HL-60 (cell line): ENCODE measurements around the gene TRERF1.

Experiments used
- CTCF ChIP-seq: IDR thresholded peaks from one replicate; pipeline ENCODE4 v1.5.1; 2011; ENCODE audit warnings: low read length, control low read depth, inconsistent platforms; ENCODE audit not compliant: insufficient read depth
- GABPA ChIP-seq: IDR thresholded peaks from 2 replicates; pipeline ENCODE4 v1.6.1; 2012; ENCODE audit warnings: low read depth
- POLR2AphosphoS5 ChIP-seq: IDR thresholded peaks from 2 replicates; pipeline ENCODE4 v1.6.1; 2012; ENCODE audit warnings: low read depth
- SPI1 ChIP-seq: IDR thresholded peaks from 2 replicates; pipeline ENCODE4 v1.6.1; 2012; ENCODE audit warnings: low read depth, mild to moderate bottlenecking, borderline replicate concordance

DNA sequence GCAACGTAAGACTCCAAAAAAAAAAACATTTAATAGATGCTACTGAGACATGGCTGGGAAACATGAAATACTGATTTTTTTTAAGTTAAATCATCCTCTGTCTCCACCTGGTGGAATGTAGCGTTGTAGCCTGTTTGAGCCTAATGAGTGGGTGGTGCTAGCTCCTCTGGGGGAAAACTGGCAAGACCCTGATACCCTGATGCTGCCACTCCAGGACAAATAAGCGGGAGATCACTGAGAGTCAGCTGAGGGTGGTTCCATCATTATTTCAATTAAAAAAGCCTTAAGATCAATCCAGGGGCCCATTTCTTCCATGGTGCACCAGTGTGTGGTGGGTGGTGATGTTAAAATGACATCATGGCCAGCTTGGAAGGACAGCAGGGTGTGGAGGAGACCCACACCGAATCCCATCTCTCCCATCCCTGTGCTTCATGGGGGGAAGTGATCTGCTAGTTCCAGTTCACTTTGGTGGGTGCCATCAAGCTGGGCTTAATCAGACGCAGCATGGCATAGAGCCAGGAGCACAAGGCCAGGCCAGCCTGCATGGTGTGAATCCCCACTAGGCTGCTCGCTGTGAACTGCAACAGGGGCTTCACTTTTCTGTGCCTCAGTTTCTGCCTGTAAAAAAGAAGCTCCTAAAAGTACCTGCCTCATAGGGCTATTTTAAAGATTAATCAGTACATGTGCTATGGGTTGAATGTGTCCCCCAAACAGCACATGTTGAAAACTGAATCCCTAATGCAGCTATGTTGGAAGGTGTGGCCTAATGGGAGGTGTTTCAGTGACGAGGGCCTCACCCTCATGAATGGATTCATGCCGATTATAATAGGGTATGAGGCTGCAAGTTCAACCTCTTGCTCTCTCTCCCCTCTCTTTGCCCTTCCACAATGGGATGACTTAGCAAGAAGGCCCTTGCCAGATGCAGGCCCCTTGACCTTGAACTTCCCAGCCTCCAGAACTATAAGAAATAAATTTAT, 221.1 kb downstream of the TRERF1 start:
- no peak for TF ChIP-seq CTCF
- no peak for TF ChIP-seq POLR2AphosphoS5
- no peak for TF ChIP-seq SPI1
- no peak for TF ChIP-seq GABPA
